ENCODE measurements around the gene TTR.

TTR gene

DNA sequence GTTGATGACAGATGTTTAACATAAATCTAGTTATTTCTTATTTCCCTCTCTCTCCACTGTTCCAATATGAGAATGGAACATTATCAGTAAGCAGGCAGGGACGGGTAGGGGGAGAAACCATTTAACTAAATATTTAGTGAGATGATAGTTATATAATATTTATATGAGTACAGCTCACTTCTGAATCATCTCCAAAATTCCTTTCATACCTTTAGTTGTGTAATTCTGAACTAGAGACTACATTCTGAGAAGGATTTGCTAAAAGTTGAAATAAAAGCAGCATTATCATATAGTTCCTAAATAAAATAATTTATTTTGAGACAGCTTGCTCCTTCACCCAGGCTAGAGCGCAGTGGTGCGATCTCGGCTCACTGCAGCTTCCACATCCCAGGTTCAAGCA, 51.3 kb downstream of the TTR start:
- no peak for DNase-seq
- Mint-ChIP-seq H3K27ac (no peak overlapping the region), H3K9me3 (no peaks in the 10 kb centered on the region), H3K36me3 (no peaks in the 10 kb centered on the region), H3K4me1 (peaks cover 13% of the 10 kb centered on the region), H3K4me3 (no peak overlapping the region), H3K27me3 (peaks cover 11% of the 10 kb centered on the region)
- CTCF ChIA-PET: no interaction called here

DNA sequence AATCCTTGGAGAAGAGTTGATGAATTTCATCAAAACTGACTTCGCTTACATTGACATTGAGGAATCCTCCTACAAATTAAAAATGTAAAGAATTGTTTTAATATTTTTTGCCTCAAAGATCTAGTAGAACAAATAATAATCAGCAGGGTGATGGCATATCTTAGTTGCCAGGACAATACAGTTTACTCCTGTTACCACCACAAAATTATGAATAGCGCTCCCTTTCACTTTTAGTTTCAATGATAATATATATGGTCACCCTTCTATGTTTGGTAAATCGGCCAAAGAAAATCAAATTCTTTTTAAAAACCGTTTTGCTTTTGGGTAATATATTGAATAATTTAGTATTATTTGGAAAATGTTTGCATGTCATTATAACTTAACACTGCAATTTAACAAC, 53.7 kb downstream of the TTR start:
- no peak for DNase-seq
- Mint-ChIP-seq H3K27ac (no peak overlapping the region), H3K27me3 (peaks cover 14% of the 10 kb centered on the region), H3K9me3 (no peaks in the 10 kb centered on the region), H3K36me3 (no peaks in the 10 kb centered on the region), H3K4me1 (peaks cover 13% of the 10 kb centered on the region), H3K4me3 (no peak overlapping the region)
- CTCF ChIA-PET: no interaction called here

DNA sequence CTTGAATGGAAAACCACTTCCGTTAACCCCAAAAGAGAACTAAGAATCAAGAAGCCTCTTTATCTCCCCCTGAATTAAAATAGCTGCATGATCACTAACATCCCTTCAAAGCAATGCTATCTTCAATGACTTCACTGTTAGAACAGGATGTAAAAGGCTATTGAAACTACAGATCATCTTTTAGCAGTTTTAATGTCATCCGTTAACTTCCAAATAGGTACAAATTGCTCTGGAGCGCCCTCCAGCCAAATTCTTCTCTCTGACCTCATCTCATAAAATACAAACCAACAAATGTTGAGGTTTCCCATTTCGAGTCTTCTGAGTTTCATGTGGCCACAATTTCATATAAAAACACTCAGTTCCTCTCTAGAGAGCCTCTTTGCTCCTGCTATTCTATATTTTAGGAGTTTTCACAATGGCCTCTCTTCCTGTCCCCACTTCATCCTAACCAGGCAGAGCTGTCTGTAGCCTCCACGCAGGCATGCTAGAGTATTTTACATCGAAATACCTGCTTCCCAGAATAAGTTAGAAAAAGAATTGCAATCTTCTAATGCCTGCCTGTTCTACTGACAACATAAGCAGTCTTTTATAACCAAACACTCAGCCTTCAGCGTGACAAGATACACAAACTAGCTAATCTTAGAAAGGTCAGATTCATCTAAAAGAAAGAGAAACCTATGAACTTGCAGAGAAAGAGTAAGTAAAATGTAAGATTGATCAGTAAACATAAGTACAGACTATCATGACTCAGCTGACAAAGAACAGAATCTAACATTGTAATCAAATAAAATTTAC, 54.9 kb downstream of the TTR start:
- no peaks in the 10 kb centered on the region for H3K9me3 Mint-ChIP-seq
- no peak overlapping the region for H3K4me3 Mint-ChIP-seq
- H3K27ac Mint-ChIP-seq: no peak overlapping the region
- H3K36me3 Mint-ChIP-seq: no peaks in the 10 kb centered on the region
- DNase-seq: no peak
- H3K4me1 Mint-ChIP-seq: peaks cover 13% of the 10 kb centered on the region
- CTCF ChIA-PET: interaction anchor here (1.0 to 1.8 kb wide), 3 partner anchors 12 to 38 kb away, joined by 3 to 4 read pairs (median 3); partner anchors contain the start of gene B4GALT6
- H3K27me3 Mint-ChIP-seq: peaks cover 22% of the 10 kb centered on the region

DNA sequence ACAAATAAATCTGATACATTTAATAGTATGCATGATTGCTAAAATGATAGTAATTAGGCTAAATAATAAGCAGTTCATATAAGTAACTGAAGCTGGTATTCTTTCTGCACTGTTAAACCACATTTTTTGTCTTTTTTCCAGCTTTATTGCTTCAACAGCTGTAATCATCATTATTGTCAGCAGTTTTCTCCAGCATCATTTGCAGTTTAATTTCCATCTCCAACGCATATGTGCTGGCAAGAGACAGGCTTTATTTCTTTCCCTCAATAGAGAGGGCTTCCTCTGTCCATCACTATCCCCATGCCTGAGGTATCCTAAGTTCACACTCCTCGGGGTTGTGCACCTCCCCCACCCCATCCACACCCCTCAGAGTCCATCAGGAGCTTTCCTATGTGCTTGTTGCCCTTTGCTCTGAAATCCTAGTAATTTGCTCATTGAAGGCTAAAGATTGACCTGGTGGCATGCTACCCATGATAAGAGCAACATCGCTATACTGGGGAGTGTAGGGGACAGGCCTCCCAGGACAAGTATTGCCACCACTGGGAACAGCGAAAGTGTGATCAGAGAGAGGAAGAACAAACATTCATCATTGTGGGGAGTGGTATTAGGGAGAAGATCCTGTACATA, 55.6 kb downstream of the TTR start:
- no peaks in the 10 kb centered on the region for H3K36me3 Mint-ChIP-seq
- H3K4me3 Mint-ChIP-seq: no peak overlapping the region

More for the DNA sequence above, 55.6 kb downstream of the TTR start:
- H3K27ac Mint-ChIP-seq: no peak overlapping the region
- peaks cover 26% of the 10 kb centered on the region for H3K27me3 Mint-ChIP-seq
- peaks cover 13% of the 10 kb centered on the region for H3K4me1 Mint-ChIP-seq
- no peaks in the 10 kb centered on the region for H3K9me3 Mint-ChIP-seq
- CTCF ChIA-PET: interaction anchor here (1.0 to 1.8 kb wide), 2 partner anchors 12 to 38 kb away, joined by 3 to 4 read pairs; partner anchors contain the start of gene B4GALT6
- DNase-seq: no peak
